Activated CD4-positive, alpha-beta T cell treated with anti-CD3 and anti-CD28 coated beads for 1 hour (primary cell): ENCODE data around the gene PPM1J.
"Not testable (repeated sequence)": the region's sequence is repeated elsewhere in the genome, so short reads cannot be mapped to it uniquely, and the experiment has no call there.

Source experiments
- DNase-seq: peaks from one replicate; pipeline ENCODE4 v3.0.0-alpha.2; 2020

Gene PPM1J, protein sequence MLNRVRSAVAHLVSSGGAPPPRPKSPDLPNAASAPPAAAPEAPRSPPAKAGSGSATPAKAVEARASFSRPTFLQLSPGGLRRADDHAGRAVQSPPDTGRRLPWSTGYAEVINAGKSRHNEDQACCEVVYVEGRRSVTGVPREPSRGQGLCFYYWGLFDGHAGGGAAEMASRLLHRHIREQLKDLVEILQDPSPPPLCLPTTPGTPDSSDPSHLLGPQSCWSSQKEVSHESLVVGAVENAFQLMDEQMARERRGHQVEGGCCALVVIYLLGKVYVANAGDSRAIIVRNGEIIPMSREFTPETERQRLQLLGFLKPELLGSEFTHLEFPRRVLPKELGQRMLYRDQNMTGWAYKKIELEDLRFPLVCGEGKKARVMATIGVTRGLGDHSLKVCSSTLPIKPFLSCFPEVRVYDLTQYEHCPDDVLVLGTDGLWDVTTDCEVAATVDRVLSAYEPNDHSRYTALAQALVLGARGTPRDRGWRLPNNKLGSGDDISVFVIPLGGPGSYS

DNA sequence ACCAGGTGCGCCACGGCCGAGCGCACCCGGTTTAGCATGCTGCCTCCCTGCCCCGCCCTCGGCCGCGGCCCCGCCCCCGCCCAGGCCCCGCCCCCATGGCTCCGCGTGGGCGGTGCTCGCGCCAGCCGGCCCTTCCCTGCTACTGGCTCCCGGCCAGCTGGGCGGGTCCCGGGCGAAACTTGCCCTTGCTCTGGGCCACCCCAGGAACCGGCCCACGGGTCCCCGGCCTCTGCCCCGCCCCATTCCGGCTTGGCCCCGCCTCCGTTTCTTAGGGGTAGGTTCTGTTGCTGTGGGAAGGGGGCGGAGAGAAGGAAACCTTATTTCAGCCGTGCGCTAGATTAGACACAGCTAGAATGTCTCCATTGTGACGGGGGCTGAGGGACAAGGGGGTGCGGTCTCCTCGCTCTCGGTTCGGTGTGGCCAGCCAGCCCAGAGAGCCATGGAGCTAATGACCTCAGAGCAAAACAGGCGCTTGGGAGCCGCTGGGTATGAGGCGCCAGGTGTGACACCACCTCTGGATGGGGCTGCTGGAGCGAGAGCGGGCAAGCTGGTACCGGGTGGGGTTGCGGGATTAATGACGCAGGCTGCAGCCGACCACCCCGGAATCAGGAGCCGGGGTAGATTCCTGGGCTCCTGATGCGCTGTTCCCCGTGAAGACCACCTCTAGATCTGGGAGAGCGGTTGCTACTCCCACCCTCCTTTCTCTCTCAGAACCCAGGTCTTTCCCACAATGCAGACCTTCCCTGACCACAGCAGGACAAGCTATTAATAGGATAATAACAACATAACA is at the start of gene PPM1J:
PPM1J (minus strand) TSS at position 69 of the 790 bp plus-strand sequence; CDS start at position 38, 31 bp downstream.
- DNase-seq: peak; percentile 94

DNA sequence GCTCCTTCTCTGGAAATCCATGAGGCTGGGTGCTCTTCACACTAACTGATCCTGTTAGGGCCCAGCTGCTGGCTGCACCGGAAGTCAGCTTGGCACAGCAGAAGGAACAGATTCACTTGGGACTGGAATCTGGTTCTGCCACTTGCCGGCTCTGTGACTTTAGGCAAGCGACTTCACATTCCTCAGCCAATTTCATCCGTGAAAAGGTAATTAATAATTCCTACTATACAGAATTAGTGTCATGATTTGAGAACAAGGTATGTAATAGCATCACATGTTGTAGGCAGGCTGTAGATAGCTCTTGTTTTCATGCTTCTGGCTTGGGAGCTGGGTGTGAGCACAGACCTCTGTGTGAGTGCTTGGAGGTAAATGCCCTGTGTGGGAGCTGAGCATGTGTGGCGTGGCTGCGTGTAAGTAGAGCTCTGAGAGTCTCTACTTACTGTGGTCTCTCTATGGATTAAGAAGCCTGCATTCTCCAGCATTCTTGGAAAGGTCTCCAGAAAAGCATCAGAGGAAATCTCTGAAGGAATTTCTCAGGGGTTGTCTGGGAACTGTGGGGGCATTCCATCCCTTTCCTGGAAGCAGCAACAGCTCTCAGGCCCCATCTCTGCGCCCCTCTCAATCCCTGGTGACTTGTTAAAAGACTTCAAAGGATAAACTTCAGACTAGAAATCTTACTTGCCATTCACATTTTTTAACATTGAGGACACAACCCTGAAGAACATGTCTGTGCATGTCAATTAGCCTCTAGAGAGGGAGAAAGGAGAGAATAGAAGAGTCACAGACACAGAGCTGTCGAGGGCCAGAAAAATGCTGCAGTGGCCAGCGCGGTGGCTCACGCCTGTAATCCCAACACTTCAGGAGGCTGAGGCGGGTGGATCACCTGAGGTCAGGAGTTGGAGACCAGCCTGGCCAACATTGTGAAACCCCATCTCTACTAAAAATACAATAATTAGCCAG is 47.7 kb upstream of the PPM1J start:
- DNase-seq: no peak

DNA sequence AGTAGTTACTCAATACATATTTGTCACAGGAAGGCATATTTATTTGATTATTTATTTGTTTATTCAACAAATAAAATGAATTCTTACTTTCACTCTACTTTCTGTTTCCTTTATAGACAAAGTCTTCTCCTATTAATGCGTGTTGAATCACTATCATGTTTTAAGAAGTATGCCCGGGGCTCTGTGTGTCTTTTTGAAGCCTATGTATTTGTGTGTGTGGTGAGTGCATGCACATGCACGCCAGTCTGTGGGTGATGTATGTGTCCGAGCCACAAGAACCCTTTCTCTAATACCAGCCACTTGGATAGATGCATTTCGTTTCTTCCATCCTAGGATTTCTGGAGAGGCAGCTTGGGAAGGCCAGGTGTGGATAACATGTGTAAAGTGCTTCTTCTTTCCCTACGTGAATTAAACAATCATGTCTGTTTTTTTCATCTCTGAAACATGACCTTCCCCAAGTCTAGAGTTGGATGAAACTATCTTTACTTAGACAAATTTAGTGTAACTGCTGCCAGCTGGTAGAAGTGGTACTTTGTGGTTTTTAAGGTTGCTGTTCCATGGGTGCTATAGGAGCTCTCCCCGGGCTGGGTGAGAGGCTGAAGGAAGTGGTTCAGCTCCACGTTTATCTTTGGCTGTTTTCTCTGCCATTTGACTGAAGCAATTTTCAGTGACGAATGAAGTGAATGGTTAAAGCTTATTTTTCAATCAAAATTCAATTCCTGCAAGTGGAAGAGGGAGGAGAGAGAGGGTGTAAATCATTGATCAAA is 46.8 kb upstream of the PPM1J start:
- DNase-seq: no peak

DNA sequence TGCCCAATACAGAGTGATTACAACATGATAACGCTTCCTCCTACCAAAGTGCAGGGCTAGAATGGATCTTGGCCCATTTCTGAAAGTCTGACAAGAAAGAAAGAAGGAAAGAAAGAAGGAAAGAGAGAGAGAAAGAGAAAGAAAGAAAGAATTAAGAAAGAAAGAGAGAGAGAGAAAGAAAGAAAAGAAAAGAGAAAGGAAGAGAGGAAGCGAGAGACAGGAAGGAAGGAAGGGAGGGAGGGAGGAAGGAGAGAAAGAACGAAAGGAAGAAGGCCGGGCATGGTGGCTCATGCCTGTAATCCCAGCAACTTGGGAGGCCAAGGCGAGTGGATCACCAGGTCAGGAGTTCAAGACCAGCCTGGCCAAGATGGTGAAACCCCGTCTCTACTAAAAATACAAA is 44.1 kb upstream of the PPM1J start:
- DNase-seq: no peak

DNA sequence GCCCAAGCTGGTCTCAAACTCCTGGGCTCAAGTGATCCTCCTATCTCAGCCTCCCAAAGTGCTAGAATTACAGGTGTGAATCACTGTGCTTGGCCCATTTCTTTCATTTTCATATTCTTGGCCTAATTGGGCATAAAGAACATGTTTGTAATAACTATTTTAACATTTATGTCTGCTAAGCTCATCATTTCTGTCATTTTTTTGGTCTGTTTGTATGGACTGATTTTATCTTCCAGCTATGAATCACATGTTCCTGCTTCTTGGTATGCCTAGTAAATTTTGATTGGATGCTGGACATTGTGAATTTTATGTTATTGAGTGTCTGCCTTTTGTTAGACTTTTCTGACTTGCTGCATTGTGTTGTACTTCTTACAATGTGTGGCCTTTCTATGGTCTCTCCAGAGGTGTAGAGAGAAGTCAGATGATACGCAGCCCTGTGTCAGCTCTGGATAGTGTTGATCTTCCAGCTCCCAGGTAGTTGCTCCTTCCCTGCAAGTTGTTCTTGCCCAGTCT is 39.0 kb upstream of the PPM1J start:
- DNase-seq: no peak

DNA sequence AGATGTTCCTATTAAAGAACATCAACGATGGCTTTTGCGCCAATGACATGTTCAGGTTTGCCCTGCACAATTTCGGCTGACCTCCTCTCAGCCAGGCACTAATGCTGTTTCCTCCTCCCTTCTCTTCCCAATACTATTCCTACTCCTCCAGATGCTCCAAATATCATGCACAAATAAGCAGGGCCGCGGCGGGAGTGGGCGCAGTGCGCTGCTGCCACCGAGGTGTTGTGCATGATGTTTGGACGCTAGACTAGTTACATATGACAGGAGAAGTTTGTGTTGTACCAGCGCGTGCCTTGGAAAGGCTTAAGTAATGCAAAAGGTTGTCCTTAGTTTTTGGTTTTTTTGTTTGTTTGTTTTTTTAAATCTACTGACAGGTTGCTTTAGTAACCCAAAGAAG is 33.3 kb upstream of the PPM1J start:
- DNase-seq: no peak

DNA sequence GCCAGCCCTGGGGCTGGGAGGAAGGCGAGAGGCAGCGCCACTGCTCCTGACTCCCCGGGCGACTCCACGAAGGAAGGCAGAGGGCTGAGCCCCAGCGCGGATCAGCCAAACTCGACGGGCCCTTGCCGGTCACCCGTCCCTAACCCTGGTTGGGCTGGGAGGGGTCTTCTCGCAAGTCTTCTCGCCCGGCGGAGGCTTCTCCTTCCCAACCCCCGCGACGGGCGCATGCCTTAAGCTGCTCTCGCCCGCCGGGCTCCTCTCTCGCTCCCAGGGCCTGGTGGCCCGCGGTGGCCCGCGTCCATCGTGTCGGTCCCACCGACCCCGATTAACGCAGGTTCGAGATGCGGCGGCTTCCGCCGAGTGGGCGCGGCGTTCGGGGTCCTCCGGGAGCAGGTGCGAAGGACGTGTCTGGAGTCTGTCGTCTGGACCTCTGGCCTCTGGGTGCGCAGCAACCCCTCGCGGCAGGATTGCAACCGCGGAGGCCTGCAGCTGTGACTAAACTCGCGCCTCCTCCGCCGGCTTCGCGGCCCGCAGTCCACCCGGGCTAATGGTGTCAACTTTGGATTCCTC is 29.0 kb upstream of the PPM1J start:
- no peak for DNase-seq

DNA sequence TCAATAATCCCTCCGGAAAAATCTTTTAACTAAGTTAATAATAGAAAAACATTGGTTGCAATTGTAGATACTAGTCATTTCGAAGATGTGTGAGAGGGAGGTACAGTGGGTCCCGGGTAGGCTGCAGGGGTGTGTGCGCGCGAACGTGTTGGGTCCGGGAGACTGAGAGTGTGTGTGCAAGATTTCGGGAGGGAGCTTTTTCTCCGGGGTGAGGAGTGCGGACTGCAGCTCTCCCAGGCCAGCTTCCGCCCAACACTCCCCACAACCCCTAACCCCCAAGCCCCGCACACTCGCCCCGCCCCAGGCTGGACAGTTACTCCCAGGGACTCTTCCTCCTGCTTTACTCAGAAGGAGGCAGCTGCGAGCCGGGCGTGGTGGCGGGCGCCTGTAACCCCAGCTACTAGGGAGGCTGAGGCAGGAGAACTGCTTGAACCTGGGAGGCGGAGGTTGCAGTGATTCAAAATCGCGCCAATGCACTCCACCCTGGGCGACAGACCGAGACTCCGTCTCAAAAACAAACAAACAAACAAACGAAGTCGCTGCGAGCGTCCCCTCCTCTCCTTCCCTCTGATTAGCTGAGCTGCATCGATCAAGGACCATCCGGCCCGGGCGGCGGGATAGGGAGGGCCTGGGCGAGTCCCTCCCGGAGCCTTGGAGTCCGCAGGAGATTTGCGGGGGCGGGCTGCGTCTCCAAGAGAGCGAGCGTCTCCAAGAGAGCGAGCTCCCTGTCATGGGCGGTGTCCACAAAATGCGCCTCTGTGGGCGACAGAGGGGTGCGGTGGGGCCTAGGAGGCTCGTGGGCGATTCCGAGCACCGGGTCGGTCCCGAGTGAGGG is 28.3 kb upstream of the PPM1J start:
- DNase-seq: no peak

DNA sequence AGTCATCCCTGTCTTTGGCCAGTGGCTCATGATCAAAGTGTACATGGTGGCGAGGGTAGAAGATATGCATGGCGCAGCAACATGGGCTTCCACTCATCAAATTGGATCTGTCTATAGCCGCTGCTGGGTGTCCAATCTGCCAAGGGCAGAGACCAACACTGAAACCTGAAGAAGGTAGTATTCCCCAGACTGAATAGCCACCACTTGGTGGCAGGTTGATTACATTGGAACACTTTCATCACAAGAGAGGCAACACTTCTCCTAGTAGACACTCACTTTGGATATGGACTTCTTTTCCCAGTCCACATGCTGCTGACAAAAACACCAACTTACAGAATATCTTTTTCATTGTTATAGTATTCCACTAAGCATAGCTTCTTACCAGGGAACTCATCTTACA is 22.4 kb upstream of the PPM1J start:
- DNase-seq: no peak

DNA sequence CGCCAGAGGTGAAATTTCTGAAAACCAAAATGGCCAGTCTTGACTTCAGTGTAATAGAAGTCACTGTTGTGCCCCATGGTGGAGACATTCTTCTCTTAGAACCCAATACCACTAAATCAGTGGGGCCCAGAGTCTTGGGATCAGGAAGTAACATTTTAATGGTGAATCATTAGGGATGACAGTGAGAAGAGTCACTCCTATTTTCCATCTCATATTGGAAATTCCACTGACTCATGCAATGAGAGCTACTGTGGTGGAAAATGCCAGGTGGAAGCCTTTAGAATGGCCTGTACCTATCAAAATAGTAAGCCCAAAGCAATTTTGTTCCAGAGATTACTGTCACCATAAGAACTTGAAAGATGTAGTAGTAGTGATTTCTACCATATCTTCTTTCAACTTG is 20.6 kb upstream of the PPM1J start:
- DNase-seq: no peak

DNA sequence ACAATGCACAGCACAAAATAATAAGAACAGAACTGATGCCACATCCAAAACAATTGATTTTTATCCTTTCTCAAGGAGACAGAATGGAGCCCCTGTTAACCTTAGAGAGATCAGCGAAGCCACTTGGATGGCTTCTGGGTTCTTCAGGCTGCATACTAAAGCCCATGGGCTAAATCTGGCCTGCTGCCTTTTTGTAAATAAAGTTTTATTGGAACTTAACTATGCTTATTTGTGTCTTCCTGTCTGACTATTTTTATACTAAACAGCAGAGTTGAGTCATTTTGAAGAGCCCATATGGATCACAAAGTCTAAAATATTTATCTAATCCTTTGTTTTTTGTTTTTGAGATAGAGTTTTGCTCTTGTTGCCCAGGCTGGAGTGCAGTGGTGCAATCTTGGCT is 16.3 kb upstream of the PPM1J start:
- no peak for DNase-seq

DNA sequence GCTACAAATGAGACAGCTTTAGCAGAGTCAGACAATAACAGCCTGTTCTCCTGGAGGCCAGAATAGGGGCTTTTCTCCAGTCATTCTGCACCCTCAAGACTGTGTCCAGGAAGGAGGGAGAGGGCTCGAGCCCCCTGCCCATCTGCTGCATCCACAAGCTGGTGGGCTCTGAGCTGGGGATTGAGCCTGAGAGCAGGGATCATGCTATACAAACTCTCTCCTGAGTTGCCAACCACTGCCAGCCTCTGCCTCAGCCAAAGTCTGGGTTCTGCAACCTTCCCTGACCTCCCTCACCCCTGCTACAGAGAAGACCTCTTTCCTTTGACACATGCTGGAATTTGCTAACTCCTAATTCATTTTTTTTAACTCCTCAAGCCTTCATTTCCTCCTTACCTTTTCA is 14.8 kb upstream of the PPM1J start:
- DNase-seq: no peak

DNA sequence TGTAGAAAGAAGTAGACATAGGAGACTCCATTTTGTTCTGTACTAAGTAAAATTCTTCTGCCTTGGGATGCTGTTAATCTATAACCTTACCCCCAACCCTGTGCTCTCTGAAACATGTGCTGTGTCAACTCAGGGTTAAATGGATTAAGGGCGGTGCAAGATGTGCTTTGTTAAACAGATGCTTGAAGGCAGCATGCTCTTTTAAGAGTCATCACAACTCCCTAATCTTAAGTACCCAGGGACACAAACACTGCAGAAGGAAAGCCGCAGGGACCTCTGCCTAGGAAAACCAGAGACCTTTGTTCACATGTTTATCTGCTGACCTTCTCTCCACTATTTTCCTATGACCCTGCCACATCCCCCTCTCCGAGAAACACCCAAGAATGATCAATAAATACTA is 13.9 kb upstream of the PPM1J start:
- not testable (repeated sequence) for DNase-seq

DNA sequence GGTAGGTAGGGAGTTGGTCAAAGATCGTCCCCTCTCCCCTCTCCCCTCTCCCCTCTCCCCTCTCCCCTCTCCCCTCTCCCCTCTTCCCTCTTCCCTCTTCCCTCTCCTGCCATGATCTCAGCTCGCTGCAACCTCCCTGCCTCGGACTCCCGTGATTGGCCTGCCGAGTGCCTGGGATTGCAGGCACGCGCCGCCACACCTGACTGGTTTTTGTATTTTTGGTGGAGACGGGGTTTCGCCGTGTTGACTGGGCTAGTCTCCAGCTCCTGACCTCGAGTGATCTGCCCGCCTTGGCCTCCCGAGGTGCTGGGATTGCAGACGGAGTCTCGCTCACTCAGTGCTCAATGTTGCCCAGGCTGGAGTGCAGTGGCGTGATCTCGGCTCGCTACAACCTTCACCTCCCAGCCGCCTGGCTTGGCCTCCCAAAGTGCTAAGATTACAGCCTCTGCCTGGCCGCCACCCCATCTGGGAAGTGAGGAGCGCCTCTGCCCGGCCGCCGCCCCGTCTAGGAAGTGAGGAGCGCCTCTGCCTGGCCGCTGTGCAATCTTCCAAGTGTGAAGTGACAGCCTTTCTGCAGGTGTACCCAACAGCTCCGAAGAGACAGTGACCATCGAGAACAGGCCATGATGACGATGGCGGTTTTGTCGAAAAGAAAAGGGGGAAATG is 13.3 kb upstream of the PPM1J start:
- DNase-seq: not testable (repeated sequence)

DNA sequence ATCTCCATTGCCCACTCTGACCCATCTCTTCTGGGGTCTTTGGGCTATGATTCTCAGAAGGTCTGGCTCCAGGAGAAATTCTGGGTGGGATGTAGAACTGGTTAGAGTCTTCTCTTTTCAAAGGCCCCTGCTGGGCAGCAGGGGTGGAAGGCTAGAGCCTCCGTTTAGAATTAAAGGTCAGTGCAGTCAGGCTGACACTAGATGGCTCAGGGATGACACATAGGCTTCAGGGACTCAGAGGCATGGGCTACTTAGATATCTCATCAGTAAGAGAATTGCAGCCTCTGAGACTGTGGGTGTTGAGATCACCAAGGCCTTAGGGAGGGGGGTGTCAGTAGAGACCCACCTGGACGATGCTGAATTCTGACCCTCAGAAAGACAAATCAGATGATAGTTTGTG is 12.6 kb upstream of the PPM1J start:
- DNase-seq: no peak

DNA sequence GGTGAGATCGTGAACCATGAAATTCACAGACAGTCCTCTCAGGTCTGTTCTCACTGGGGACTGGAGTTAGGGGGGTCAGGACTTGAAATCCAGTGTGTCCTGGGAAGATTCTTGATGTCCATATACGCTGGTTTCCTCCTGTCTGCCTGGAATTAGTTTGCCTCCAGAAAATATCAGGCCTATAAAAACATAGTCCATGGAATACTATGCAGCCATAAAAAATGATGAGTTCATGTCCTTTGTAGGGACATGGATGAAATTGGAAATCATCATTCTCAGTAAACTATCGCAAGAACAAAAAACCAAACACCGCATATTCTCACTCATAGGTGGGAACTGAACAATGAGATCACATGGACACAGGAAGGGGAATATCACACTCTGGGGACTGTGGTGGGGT is 9.1 kb upstream of the PPM1J start:
- not testable (repeated sequence) for DNase-seq

DNA sequence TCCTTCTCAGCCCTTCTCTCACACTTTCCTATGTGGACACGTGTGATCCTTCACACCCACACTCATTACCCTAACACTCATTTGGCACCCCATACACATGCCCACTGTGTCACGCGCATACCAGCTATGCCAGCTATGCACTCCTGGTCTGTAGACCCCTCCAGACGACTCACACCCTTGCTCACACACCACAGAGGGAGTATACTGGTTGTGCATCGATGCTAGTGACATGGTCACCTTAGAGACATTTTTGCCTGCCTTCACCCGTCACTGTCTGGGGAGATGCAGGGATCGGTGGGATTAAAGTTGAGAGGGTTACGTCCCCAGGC is 8.3 kb upstream of the PPM1J start:
- DNase-seq: no peak

DNA sequence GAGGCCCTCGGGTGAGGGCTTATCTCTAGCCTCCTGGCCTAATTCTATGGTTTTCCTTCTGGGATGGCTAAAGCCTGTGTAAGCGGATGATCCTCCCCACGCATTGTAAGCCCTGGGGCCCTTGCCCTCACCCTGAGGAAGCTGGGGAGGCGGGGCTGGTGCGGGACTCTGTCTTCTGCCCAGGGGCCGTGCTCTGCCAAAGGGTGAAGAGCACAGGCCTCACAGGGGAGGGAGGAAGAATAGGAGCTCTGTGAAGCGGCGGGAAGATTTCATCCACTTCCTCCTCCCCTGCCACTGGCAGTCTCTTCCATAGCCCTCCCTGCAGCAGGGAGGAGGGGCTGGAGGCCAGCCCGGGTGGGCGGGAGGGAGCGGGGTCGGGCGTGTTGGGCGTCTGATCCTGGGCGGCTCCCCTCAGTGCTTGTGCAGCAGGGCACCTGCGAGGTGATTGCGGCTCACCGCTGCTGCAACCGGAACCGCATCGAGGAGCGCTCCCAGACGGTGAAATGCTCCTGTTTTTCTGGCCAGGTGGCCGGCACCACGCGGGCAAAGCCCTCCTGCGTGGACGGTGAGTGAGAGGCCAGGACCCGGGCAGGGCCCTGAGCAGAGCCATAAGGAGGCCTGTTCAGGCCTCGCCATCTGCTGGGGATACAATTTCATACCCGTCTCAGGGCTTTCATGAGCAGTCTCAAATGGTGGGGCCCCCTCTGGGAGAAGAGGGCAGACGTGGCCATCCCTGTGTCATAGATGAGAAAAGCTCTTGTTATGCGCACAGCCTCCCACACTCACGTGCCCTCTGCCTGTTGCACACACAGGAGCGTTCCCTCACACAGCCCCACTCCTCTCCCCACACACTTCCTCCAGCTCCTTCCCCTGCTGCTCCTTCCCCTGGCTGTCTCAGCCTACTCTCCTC is 7.7 kb upstream of the PPM1J start:
- DNase-seq: no peak

DNA sequence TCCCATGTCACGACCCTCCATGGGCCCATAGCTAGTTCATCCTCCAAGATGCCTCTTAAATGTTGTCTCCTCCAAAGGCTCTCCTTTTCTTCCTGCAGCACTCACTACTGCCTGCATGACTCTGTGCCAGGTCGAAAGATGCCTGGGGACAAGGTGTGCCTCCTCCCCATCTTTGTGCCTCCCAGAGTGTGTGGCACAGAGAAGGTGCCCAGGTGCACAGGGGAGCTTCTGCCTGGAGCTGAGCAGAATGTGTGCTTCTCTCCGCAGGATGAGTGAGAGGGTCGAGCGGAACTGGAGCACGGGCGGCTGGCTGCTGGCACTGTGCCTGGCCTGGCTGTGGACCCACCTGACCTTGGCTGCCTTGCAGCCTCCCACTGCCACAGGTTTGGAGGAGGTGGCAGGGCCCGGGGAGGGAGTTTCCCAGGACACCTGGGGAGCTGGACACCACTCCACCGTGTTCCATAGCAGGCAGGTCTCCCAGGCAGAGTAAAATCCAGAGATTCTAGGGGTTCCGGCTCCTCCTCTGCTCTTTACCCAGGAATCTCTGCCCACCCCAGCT is 6.9 kb upstream of the PPM1J start:
- no peak for DNase-seq
